Measurements from ENCODE around the gene CCDC73. TPM values are rescaled to one million over a fixed set of nuclear protein-coding genes. Genes with fewer than 3 reads are reported as not detected.

Gene CCDC73
- total RNA-seq, 1 donor from 2014 or later = 0.09 TPM

GRCh38 chr11:32706985-32707741 is 87.3 kb downstream of the CCDC73 start:
- no peaks in the 10 kb centered on the region for H3K36me3 ChIP-seq
- intact Hi-C loops (cut with DNase I) = no loop called here
- H3K4me3 ChIP-seq = no peak overlapping the region
- no peaks in the 10 kb centered on the region for H3K4me1 ChIP-seq
- no peaks in the 10 kb centered on the region for H3K27me3 ChIP-seq (ENCODE audit: low read depth)
- TF ChIP-seq CTCF (IDR thresholded peaks at IDR 0.05) = no peak
- ATAC-seq = no peak
- H3K9me3 ChIP-seq = no peaks in the 10 kb centered on the region
- H3K27ac ChIP-seq = no peak overlapping the region
- DNase-seq = no peak

GRCh38 chr11:32705309-32706033 is 89.0 kb downstream of the CCDC73 start:
- no peaks in the 10 kb centered on the region for H3K36me3 ChIP-seq
- no peak overlapping the region for H3K4me3 ChIP-seq
- ATAC-seq (no peak), DNase-seq (no peak)
- no peak overlapping the region for H3K27ac ChIP-seq
- no peaks in the 10 kb centered on the region for H3K27me3 ChIP-seq (ENCODE audit: low read depth)
- TF ChIP-seq CTCF (IDR thresholded peaks at IDR 0.05) = no peak
- H3K4me1 ChIP-seq = no peaks in the 10 kb centered on the region
- no peaks in the 10 kb centered on the region for H3K9me3 ChIP-seq
- intact Hi-C loops (cut with DNase I) = no loop called here

GRCh38 chr11:32704775-32705174 is 89.7 kb downstream of the CCDC73 start:
- no peak for TF ChIP-seq CTCF (IDR thresholded peaks at IDR 0.05)
- H3K27me3 ChIP-seq (ENCODE audit: low read depth) = no peaks in the 10 kb centered on the region
- no peak for DNase-seq

GRCh38 chr11:32704261-32704660 is 90.2 kb downstream of the CCDC73 start:
- DNase-seq = no peak
- intact Hi-C loops (cut with DNase I) = no loop called here
- Histone ChIP-seq H3K36me3 (no peaks in the 10 kb centered on the region), H3K27me3 (ENCODE audit: low read depth) (no peaks in the 10 kb centered on the region), H3K4me1 (no peaks in the 10 kb centered on the region), H3K27ac (no peak overlapping the region), H3K9me3 (no peaks in the 10 kb centered on the region), H3K4me3 (no peak overlapping the region)
- ATAC-seq = no peak
- TF ChIP-seq CTCF (IDR thresholded peaks at IDR 0.05) = no peak

More at GRCh38 chr11:32704775-32705174, 89.7 kb downstream of the CCDC73 start:
- Histone ChIP-seq H3K36me3 (no peaks in the 10 kb centered on the region), H3K27ac (no peak overlapping the region), H3K4me1 (no peaks in the 10 kb centered on the region), H3K9me3 (no peaks in the 10 kb centered on the region), H3K4me3 (no peak overlapping the region)
- no peak for ATAC-seq
- intact Hi-C loops (cut with DNase I) = no loop called here

GRCh38 chr11:32701616-32702015 is 92.8 kb downstream of the CCDC73 start:
- intact Hi-C loops (cut with DNase I) = no loop called here
- DNase-seq (no peak), ATAC-seq (no peak)
- no peaks in the 10 kb centered on the region for H3K4me1 ChIP-seq
- H3K36me3 ChIP-seq = no peaks in the 10 kb centered on the region
- H3K9me3 ChIP-seq = no peaks in the 10 kb centered on the region
- H3K27me3 ChIP-seq (ENCODE audit: low read depth) = no peaks in the 10 kb centered on the region
- H3K27ac ChIP-seq = no peak overlapping the region
- TF ChIP-seq CTCF (IDR thresholded peaks at IDR 0.05) = no peak
- no peak overlapping the region for H3K4me3 ChIP-seq
